ENCODE results near the gene CPLANE2.

- TF ChIP-seq CTCF (tag by site-specific recombination; IDR thresholded peaks at IDR 0.05) = no peak
- no peak for TF ChIP-seq OSR2 (tag by site-specific recombination; IDR thresholded peaks at IDR 0.05)
- TF ChIP-seq ZNF146 (tag by site-specific recombination; IDR thresholded peaks at IDR 0.05) = no peak
- no peak for TF ChIP-seq ZNF274 (IDR thresholded peaks at IDR 0.05; ENCODE audit: low read length)
- no peak for TF ChIP-seq ZNF274 (tag by site-specific recombination; IDR thresholded peaks at IDR 0.05; ENCODE audit: borderline replicate concordance)
- TF ChIP-seq YY1 (tag by site-specific recombination; IDR thresholded peaks at IDR 0.05) = no peak
- TF ChIP-seq ZBTB26 (tag by site-specific recombination; optimal IDR thresholded peaks at IDR 0.05) = no peak
Observed at GRCh38 chr1:16239972-16240491, 3.0 kb upstream of the CPLANE2 start.
